ENCODE results near the gene PMPCA. TPM values are rescaled to one million over a fixed set of nuclear protein-coding genes. Genes with fewer than 3 reads are reported as not detected.

PMPCA gene
- total RNA-seq, 2 experiments from 2014 or later: 53.3 to 76.1 TPM

GRCh38 chr9:136433849-136434579, 23.6 kb downstream of the PMPCA start:
- POLR2A ChIA-PET: no interaction called here
- Histone ChIP-seq H3K9me2 (ENCODE audit: insufficient read depth, low read length) (no peaks in the 10 kb centered on the region), H3K9me3 (ENCODE audit: low read length) (no peaks in the 10 kb centered on the region), H3K4me3 (ENCODE audit: low read depth, low read length, poor library complexity, severe bottlenecking) (no peak overlapping the region), H2AFZ (ENCODE audit: low read length) (no peak overlapping the region), H3K79me2 (ENCODE audit: insufficient read depth, low read depth, low read length) (peaks cover 25% of the 10 kb centered on the region; the same call in 1 of the 2 replicates), H3K4me2 (ENCODE audit: low read length) (no peak overlapping the region), H3K36me3 (ENCODE audit: insufficient read depth, low read length) (peaks cover 39% of the 10 kb centered on the region), H3K27ac (ENCODE audit: low read depth, low read length, poor library complexity, severe bottlenecking) (no peak overlapping the region), H3K4me1 (ENCODE audit: insufficient read depth, low read length, poor library complexity, severe bottlenecking) (peaks cover 18% of the 10 kb centered on the region), H4K20me1 (ENCODE audit: insufficient read depth, low read length) (peaks cover 8% of the 10 kb centered on the region)
- no TSS peak for BruUV-seq (replicated peaks)
- no peak for DNase-seq (ENCODE audit: low spot score)
- TF ChIP-seq CTCF (conservative IDR thresholded peaks at IDR 0.05; ENCODE audit: low read length): no peak
- TF ChIP-seq EZH2phosphoT487 (IDR thresholded peaks at IDR 0.05; ENCODE audit: borderline replicate concordance, low read depth, low read length): no peak
- CTCF ChIA-PET (ENCODE audit: unreplicated experiment): no interaction called here
- intact Hi-C loops (cut with micrococcal nuclease; ENCODE audit: unreplicated experiment): no loop called here

GRCh38 chr9:136434580-136435169, 24.2 kb downstream of the PMPCA start:
- TF ChIP-seq EZH2phosphoT487 (IDR thresholded peaks at IDR 0.05; ENCODE audit: borderline replicate concordance, low read depth, low read length) (no peak), CTCF (conservative IDR thresholded peaks at IDR 0.05; ENCODE audit: low read length) (no peak)
- H3K4me3 ChIP-seq (ENCODE audit: low read depth, low read length, poor library complexity, severe bottlenecking): no peak overlapping the region
- ChIA-PET POLR2A (no interaction called here), CTCF (ENCODE audit: unreplicated experiment) (no interaction called here)
- peaks cover 18% of the 10 kb centered on the region for H3K4me1 ChIP-seq (ENCODE audit: insufficient read depth, low read length, poor library complexity, severe bottlenecking)
- DNase-seq (ENCODE audit: low spot score): no peak
- H3K9me3 ChIP-seq (ENCODE audit: low read length): no peaks in the 10 kb centered on the region
- H3K9me2 ChIP-seq (ENCODE audit: insufficient read depth, low read length): no peaks in the 10 kb centered on the region
- peaks cover 32% of the 10 kb centered on the region for H3K36me3 ChIP-seq (ENCODE audit: insufficient read depth, low read length)
- no peak overlapping the region for H3K27ac ChIP-seq (ENCODE audit: low read depth, low read length, poor library complexity, severe bottlenecking)
- H2AFZ ChIP-seq (ENCODE audit: low read length): no peak overlapping the region
- H3K4me2 ChIP-seq (ENCODE audit: low read length): no peak overlapping the region
- BruUV-seq (replicated peaks): no TSS peak
- intact Hi-C loops (cut with micrococcal nuclease; ENCODE audit: unreplicated experiment): no loop called here
- peaks cover 8% of the 10 kb centered on the region for H4K20me1 ChIP-seq (ENCODE audit: insufficient read depth, low read length)
- H3K79me2 ChIP-seq (ENCODE audit: insufficient read depth, low read depth, low read length): peaks cover 25% of the 10 kb centered on the region; the same call in 1 of the 2 replicates

GRCh38 chr9:136436055-136436634, 25.7 kb downstream of the PMPCA start:
- peaks cover 8% of the 10 kb centered on the region for H4K20me1 ChIP-seq (ENCODE audit: insufficient read depth, low read length)
- H3K79me2 ChIP-seq (ENCODE audit: insufficient read depth, low read depth, low read length): peaks cover 25% of the 10 kb centered on the region; the same call in 1 of the 2 replicates
- ChIA-PET POLR2A (no interaction called here), CTCF (ENCODE audit: unreplicated experiment) (no interaction called here)
- peaks cover 35% of the 10 kb centered on the region; the same call in 1 of the 2 replicates for H3K36me3 ChIP-seq (ENCODE audit: insufficient read depth, low read length)
- BruUV-seq (replicated peaks): no TSS peak
- intact Hi-C loops (cut with micrococcal nuclease; ENCODE audit: unreplicated experiment): no loop called here
- peaks cover 23% of the 10 kb centered on the region for H3K4me1 ChIP-seq (ENCODE audit: insufficient read depth, low read length, poor library complexity, severe bottlenecking)
- DNase-seq (ENCODE audit: low spot score): no peak
- no peak overlapping the region for H3K4me3 ChIP-seq (ENCODE audit: low read depth, low read length, poor library complexity, severe bottlenecking)
- TF ChIP-seq EZH2phosphoT487 (IDR thresholded peaks at IDR 0.05; ENCODE audit: borderline replicate concordance, low read depth, low read length) (no peak), CTCF (conservative IDR thresholded peaks at IDR 0.05; ENCODE audit: low read length) (no peak)
- no peak overlapping the region for H2AFZ ChIP-seq (ENCODE audit: low read length)
- no peaks in the 10 kb centered on the region for H3K9me3 ChIP-seq (ENCODE audit: low read length)
- no peak overlapping the region for H3K4me2 ChIP-seq (ENCODE audit: low read length)
- no peak overlapping the region for H3K27ac ChIP-seq (ENCODE audit: low read depth, low read length, poor library complexity, severe bottlenecking)
- no peaks in the 10 kb centered on the region for H3K9me2 ChIP-seq (ENCODE audit: insufficient read depth, low read length)
